Activated naive CD8-positive, alpha-beta T cell (primary cell): ENCODE measurements around the gene DDHD1.

Source experiments
- H3K27ac Mint-ChIP-seq: one replicate; pipeline ENCODE4 v1.8.0; 2021; ENCODE audit warnings: mixed read lengths
- H3K27me3 Mint-ChIP-seq: one replicate; pipeline ENCODE4 v1.8.0; 2021; ENCODE audit warnings: mixed read lengths
- H3K36me3 Mint-ChIP-seq: one replicate; pipeline ENCODE4 v1.8.0; 2021; ENCODE audit warnings: mixed read lengths
- H3K4me1 Mint-ChIP-seq: one replicate; pipeline ENCODE4 v1.8.0; 2021; ENCODE audit warnings: low read depth, mixed read lengths
- H3K4me3 Mint-ChIP-seq: one replicate; pipeline ENCODE4 v1.8.0; 2021; ENCODE audit warnings: mild to moderate bottlenecking, mixed read lengths
- H3K9me3 Mint-ChIP-seq: one replicate; pipeline ENCODE4 v1.8.0; 2021; ENCODE audit warnings: low read depth, mixed read lengths

Gene DDHD1

DNA sequence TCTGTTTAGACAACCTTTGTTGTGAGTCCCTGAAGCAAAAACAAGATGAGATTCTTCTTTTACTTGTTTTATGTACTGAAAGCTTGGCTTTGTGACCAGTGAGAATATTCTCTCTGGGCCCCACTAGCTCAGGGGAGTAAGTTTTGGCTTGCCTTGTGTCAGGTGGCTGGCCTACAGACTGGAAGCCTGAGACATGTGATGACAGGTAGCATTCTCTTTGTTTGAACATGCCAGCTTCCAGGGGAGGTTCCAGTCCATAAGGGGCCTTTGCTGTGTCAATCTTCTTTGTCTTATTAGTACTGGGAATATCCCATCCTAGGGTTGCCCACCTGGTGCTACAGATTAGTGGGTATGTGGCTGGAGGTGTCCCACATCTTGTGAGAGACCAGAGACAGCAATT is 136.2 kb downstream of the DDHD1 start:
- Mint-ChIP-seq H3K9me3 (peaks cover 4% of the 10 kb centered on the region), H3K36me3 (peaks cover 5% of the 10 kb centered on the region), H3K27me3 (peaks cover 3% of the 10 kb centered on the region), H3K27ac (no peak overlapping the region), H3K4me3 (no peak overlapping the region), H3K4me1 (no peaks in the 10 kb centered on the region)

DNA sequence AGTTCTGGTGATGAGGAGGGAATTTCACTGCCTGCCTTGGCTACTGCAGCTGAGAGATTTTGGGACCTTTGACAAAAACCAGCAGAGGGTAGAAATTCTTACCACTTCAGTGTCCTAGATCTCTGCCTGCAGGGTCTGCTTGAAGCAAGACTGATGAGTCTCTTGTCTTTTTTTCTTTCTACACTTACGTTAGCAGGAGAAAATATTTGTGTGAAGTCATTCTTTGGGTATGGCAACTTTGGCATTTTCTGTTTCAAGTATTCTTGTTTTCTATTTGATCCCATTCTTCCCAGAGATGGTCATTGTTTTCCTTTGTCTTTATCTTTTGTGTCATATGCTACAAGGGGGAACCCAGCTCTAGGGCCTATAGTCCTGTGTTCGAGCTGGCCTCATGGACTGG is 136.6 kb downstream of the DDHD1 start:
- H3K4me1 Mint-ChIP-seq = no peaks in the 10 kb centered on the region
- peaks cover 3% of the 10 kb centered on the region for H3K27me3 Mint-ChIP-seq
- H3K36me3 Mint-ChIP-seq = peaks cover 5% of the 10 kb centered on the region
- no peak overlapping the region for H3K4me3 Mint-ChIP-seq
- no peak overlapping the region for H3K27ac Mint-ChIP-seq
- H3K9me3 Mint-ChIP-seq = peaks cover 4% of the 10 kb centered on the region

- Mint-ChIP-seq H3K27ac (no peak overlapping the region), H3K4me1 (no peaks in the 10 kb centered on the region), H3K27me3 (peaks cover 3% of the 10 kb centered on the region), H3K36me3 (peaks cover 4% of the 10 kb centered on the region), H3K4me3 (no peak overlapping the region), H3K9me3 (no peaks in the 10 kb centered on the region)
Observed at GRCh38 chr14:53011053-53011462, 142.1 kb downstream of the DDHD1 start.

GRCh38 chr14:53010193-53011040 is 142.7 kb downstream of the DDHD1 start:
- H3K27ac Mint-ChIP-seq = no peak overlapping the region
- peaks cover 4% of the 10 kb centered on the region for H3K36me3 Mint-ChIP-seq
- H3K4me1 Mint-ChIP-seq = no peaks in the 10 kb centered on the region
- no peaks in the 10 kb centered on the region for H3K9me3 Mint-ChIP-seq
- H3K4me3 Mint-ChIP-seq = no peak overlapping the region
- peaks cover 3% of the 10 kb centered on the region for H3K27me3 Mint-ChIP-seq

DNA sequence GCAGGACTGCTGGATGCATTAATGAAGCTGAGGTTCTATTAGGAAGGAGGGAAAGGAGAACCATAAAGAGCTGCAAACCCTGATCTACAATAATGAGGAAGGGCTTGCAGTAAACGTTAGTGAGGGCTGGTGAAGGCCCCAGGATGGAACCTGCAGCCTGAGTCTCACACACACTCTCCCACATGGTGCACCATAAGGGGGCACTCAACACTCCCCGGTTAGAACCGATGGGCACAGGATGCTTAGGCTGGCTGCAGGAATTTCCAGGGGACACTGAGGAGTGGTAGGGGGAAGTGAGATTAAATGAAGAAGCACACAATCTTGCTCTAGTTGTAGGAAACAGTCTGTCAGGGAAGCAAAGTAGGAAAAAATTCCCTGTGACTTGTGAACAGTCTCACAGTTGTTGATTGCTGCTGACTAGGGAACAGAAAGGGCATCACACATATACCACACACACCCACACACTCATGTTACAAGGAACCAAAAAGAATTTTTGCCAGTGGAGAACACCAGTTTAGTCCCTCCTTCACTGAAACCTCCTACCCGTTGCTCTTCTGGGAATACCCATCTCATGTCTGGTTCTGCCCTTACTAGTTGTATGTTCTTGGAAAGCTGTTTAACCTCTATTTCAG is 146.1 kb downstream of the DDHD1 start:
- no peak overlapping the region for H3K4me3 Mint-ChIP-seq
- H3K36me3 Mint-ChIP-seq = peaks cover 4% of the 10 kb centered on the region
- H3K27me3 Mint-ChIP-seq = peaks cover 2% of the 10 kb centered on the region
- no peaks in the 10 kb centered on the region for H3K4me1 Mint-ChIP-seq
- H3K27ac Mint-ChIP-seq = no peak overlapping the region
- H3K9me3 Mint-ChIP-seq = no peaks in the 10 kb centered on the region

GRCh38 chr14:53004976-53005375 is 148.1 kb downstream of the DDHD1 start:
- Mint-ChIP-seq H3K4me1 (no peaks in the 10 kb centered on the region), H3K9me3 (no peaks in the 10 kb centered on the region), H3K36me3 (peaks cover 4% of the 10 kb centered on the region), H3K27ac (no peak overlapping the region), H3K27me3 (peaks cover 2% of the 10 kb centered on the region), H3K4me3 (no peak overlapping the region)

GRCh38 chr14:53003776-53004175 is 149.3 kb downstream of the DDHD1 start:
- Mint-ChIP-seq H3K9me3 (no peaks in the 10 kb centered on the region), H3K27me3 (peaks cover 2% of the 10 kb centered on the region), H3K4me3 (no peak overlapping the region), H3K27ac (no peak overlapping the region), H3K4me1 (no peaks in the 10 kb centered on the region), H3K36me3 (peaks cover under 1% of the 10 kb centered on the region)

DNA sequence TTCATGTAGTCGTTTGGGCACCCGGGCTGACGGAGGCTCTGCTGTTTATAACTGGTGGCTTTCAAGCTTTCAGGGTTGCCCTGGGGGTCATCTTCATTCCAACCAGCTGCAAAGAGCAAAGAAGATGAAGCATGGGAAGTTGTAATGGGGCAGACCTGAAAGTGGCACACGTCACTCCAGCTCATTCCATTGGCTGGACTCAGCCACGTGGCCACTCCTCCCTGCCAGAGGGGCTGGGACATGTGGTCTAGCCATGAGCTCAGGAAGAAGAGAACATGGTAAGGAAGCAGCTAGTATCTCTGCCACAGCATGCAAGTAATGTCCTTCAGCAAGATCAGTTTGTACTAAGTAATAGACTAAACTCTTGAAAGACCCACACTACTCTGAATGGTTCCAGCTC is 150.5 kb downstream of the DDHD1 start:
- Mint-ChIP-seq H3K4me1 (no peaks in the 10 kb centered on the region), H3K27ac (no peak overlapping the region), H3K9me3 (no peaks in the 10 kb centered on the region), H3K36me3 (peaks cover 2% of the 10 kb centered on the region), H3K27me3 (peaks cover 2% of the 10 kb centered on the region), H3K4me3 (no peak overlapping the region)

- no peak overlapping the region for H3K4me3 Mint-ChIP-seq
- H3K36me3 Mint-ChIP-seq = peaks cover 2% of the 10 kb centered on the region
- no peaks in the 10 kb centered on the region for H3K9me3 Mint-ChIP-seq
- no peaks in the 10 kb centered on the region for H3K4me1 Mint-ChIP-seq
- peaks cover 2% of the 10 kb centered on the region for H3K27me3 Mint-ChIP-seq
- H3K27ac Mint-ChIP-seq = no peak overlapping the region
Observed at GRCh38 chr14:53001787-53002378, 151.2 kb downstream of the DDHD1 start.

GRCh38 chr14:52998376-52999015 is 154.6 kb downstream of the DDHD1 start:
- peaks cover 2% of the 10 kb centered on the region for H3K27me3 Mint-ChIP-seq
- H3K9me3 Mint-ChIP-seq = no peaks in the 10 kb centered on the region
- no peak overlapping the region for H3K27ac Mint-ChIP-seq
- H3K36me3 Mint-ChIP-seq = peaks cover 5% of the 10 kb centered on the region
- no peak overlapping the region for H3K4me3 Mint-ChIP-seq
- H3K4me1 Mint-ChIP-seq = no peaks in the 10 kb centered on the region

DNA sequence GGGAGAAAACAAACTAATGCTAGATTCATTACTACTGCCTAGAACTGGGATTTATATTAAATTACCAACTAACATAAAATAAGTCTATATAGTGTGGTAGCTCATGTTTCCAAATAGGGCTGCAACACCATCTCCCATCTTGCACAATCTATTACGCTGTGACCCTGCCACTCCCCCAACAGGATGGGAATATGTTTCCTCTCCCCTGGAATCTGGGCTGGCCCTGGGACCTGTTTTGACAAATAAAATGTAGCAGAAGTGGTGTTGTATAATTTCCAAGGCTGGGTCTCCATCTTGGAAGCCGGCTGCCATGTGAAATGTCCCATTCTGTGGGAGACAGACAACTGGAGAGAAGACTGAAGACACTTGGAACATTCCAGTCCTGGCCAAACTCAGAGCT is 156.6 kb downstream of the DDHD1 start:
- Mint-ChIP-seq H3K4me3 (no peak overlapping the region), H3K9me3 (no peaks in the 10 kb centered on the region), H3K36me3 (peaks cover 5% of the 10 kb centered on the region), H3K27me3 (peaks cover 2% of the 10 kb centered on the region), H3K4me1 (no peaks in the 10 kb centered on the region), H3K27ac (no peak overlapping the region)

DNA sequence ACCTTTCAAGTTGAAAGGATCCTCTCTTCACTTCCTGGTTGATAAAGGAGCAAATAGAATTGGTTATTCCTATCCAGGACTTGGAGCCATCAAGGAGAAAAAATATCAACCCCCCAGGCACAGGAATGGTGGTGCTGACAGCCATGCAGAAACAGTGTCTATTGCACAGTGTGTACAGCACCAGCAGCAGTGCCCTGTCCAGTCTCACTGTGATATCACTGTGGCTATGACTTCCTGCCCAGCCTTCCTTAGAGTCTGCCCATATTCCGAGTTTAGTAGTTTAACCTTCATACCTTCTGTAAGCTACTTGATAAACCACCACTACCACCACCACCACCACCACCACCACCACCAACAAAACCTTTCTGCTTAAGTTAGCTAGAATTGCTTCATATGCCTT is 157.1 kb downstream of the DDHD1 start:
- H3K9me3 Mint-ChIP-seq = no peaks in the 10 kb centered on the region
- H3K4me3 Mint-ChIP-seq = no peak overlapping the region
- H3K4me1 Mint-ChIP-seq = no peaks in the 10 kb centered on the region
- H3K27me3 Mint-ChIP-seq = peaks cover 2% of the 10 kb centered on the region
- no peak overlapping the region for H3K27ac Mint-ChIP-seq
- peaks cover 5% of the 10 kb centered on the region for H3K36me3 Mint-ChIP-seq

- Mint-ChIP-seq H3K4me3 (no peak overlapping the region), H3K9me3 (no peaks in the 10 kb centered on the region), H3K4me1 (no peaks in the 10 kb centered on the region), H3K27ac (no peak overlapping the region), H3K36me3 (peaks cover 3% of the 10 kb centered on the region), H3K27me3 (peaks cover 2% of the 10 kb centered on the region)
Observed at GRCh38 chr14:52992236-52992870, 160.8 kb downstream of the DDHD1 start.

DNA sequence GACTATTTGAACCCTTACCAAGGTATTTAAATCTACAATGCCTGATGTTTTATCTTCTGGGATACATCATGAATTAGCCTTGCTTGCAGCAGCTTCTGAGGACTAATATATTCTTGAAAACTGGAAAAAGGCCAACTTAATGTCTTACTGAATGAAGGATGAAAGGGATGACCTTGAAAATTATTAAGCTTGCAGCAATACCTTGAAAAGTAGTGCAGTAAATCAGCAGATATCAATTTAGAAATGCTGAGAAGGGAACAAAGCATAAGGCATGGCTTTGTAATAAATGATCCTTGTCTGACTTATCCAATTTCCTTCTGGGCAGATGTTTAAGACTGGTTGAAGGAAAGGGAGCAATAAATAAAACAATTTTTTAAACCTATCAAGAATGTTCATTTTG is 165.0 kb downstream of the DDHD1 start:
- Mint-ChIP-seq H3K27ac (no peak overlapping the region), H3K27me3 (no peaks in the 10 kb centered on the region), H3K36me3 (peaks cover 2% of the 10 kb centered on the region), H3K4me1 (no peaks in the 10 kb centered on the region), H3K4me3 (no peak overlapping the region), H3K9me3 (no peaks in the 10 kb centered on the region)

DNA sequence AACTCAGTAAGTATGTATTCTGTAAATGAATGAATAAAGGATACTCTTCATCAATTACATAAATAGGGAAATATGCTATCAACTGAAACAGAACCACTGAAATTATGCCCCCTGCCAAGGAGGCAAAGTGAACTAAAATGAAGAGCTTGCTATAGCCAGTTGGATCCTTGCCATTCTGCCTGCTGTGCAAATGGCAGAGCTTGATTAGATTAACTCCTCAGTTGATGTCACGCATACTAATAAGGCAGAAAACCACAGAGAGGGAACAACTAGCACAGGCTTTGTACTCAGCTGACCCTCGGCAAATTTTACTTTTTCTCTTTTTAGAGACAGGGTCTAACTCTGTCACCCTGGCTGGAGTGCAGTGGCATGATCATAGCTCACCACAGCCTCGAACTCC is 165.6 kb downstream of the DDHD1 start:
- H3K36me3 Mint-ChIP-seq = peaks cover 2% of the 10 kb centered on the region
- H3K9me3 Mint-ChIP-seq = no peaks in the 10 kb centered on the region
- H3K27me3 Mint-ChIP-seq = no peaks in the 10 kb centered on the region
- H3K4me3 Mint-ChIP-seq = no peak overlapping the region
- H3K27ac Mint-ChIP-seq = no peak overlapping the region
- no peaks in the 10 kb centered on the region for H3K4me1 Mint-ChIP-seq
